T follicular helper cell (primary cell): Measurements from ENCODE around the gene SSC5D.

Experiments
- DNase-seq: peaks from one replicate; pipeline ENCODE4 v3.0.0-alpha.2; 2020; ENCODE audit warnings: low read depth

Gene SSC5D

DNA sequence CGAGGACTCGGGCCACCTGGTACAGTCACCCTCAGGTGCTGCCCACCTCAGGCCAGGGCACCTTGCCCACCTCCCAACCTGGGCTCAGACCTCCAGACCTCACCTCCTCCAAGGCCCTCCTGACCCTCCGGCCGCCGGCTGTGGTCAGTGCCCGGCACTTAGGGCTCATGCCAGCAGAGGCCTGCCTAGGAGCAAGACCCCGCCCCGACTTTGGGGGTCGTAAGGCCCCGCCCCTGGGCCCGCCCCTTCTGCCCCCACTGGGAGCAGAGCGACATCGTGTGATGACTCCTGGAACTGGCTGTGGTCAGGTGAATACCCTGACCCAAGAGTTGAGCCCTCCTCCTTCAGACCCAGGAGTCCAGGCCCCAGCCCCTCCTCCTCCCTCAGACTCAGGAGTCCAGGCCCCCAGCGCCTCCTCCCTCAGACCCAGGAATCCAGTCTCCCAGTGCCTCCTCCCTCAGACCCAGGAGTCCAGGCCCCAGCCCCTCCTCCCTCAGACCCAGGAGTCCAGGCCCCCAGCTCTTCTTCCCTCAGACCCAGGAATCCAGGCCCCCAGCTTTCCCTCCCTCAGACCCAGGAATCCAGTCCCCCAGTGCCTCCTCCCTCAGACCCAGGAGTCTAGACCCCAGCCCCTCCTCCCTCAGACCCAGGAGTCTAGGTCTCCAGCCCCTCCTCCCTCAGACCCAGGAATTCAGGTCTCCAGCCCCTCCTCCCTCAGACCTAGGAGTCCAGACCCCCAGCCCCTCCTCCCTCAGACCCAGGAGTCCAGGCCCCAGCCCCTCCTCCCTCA, 48.9 kb downstream of the SSC5D start, which contains the start of gene SBK2:
Gene SBK2, minus strand, starts transcription at position 183 of the 790 bp plus-strand sequence. CDS start 839 bp downstream, outside the sequence.
- DNase-seq = no peak

DNA sequence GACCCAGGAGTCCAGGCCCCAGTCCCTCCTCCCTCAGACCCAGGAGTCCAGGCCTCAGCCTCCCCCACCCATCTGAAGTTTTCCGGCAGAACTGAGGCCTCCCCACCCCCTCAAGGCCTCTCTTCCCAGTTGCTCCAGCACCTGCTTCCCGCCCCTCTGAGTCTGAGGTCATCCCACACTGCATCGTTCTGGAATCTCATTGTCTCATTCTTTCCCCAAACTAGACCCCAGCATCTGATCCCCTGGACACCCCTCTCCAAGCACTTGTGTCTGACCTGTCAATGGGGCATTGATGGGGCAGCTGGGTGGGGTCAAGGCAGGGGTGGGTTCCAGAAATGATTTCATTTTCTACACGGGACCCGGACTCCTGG, 49.5 kb downstream of the SSC5D start:
- DNase-seq = no peak

DNA sequence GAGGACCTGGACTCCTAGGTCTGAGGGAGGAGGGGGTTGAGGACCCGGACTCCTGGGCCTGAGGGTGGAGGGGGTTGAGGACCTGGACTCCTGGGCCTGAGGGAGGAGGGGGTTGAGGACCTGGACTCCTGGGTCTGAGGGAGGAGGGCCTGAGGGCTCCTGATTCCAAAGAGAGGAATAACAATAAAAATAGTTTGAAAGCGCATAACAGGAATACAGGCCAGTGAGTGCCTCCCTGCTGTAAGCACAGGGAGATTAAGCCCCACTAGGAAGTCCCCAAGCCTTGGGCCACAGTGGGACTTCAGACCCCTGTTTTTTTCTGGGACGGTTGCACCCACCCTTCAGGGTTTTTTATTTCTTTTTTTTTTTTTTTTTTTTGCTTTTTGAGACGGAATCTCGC, 49.9 kb downstream of the SSC5D start:
- no peak for DNase-seq

DNA sequence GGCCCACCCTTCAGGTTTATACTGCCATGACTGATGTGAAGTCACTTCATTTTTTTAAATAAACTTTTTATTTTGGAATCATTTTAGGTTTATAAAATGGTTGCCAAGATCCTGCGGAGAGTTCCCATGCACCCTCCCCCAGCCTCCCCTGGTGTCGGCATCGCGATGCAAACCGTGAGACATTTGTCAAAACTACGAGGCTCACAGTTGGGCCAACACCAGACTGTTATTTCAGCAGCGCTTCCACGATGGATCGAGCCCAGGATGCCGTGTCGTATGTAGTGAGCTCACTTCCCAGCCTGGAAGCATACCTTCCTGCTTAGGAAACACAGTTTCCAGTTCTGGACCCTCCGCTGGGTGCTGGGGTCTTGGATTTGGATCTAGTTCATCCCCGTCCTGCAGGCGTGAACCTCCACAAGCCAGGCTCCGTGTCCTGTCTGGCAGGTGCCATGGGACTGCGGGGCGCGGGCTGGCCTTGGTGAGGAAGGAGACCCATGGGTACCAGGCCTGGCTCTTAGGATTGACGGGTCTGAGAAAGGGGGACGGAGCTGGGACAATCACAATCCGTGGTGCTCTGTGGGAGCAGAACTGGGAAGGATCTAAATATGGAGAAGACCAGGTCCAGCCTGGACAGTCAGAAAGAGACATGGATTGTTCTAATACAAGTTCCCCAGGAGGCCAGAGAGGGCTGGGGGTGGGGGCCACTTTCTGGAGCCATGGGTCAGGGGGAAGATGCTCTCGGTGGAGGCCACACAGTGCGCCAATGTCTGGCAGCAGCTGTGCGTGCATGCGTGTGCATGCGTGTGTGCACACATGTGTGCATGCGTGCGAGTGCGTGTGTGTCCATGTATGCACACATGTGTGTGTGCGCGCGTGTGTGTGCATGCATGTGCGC, 51.1 kb downstream of the SSC5D start:
- no peak for DNase-seq

DNA sequence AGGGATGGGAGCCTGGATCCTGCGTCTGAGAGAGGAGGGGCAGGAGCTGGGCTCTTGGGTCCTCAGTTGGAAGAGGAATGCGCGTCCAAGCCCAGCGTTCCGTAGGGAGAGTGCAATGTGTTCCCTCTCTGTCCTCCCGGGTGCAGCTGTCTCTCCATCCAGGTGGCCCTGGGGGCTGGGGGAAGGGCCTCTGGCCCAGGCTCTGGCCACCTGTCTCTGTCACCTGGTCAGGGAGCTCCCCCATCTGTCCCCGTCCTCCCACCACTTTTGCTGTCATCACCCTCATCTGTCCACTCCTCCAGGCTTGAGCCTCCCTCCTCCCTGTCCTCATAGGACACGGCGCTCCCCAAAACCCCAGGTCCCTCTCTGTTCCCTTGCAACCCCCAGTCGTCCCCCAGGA, 52.4 kb downstream of the SSC5D start:
- no peak for DNase-seq

DNA sequence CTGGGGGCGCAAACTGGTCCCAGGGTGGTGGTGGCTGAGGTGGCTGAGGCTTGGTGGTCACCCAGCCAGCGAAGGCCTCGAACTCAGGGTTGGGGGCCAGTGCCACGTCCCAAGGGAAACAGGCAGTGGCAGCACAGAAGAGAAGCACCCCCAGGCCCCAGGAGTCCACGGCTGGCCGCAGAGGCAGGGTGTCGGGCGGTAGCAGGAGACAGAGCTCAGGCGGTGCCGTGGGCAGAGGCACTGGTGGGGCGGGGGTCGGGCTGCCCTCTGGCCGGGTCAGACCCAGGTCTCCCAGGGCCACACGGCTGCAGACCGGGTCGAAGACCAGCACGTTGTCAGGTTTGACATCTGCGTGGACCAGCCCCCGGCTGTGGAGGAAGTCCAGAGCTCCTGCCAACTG, 52.9 kb downstream of the SSC5D start:
- no peak for DNase-seq

DNA sequence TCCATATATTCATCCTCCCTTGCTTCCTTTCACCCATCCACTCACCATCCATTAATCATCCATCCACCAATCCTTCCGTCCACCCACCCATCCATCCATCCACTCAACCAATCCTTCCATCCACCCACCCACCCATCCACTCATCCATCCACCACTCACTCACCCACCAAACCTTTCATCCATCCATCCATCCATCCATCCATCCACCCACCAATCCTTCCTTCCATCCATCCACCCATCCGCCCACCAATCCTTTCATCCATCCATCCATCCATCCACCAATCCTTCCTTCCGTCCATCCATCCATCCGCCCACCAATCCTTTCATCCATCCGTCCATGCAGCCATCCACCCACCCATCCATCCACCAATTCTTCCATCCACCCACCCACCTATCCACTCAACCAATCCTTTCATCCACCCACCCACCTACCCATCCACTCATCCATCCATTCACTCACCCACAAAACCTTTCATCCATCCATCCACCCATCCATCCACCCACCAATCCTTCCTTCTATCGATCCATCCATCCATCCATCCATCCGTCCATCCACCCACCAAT, 54.1 kb downstream of the SSC5D start:
- no peak for DNase-seq

DNA sequence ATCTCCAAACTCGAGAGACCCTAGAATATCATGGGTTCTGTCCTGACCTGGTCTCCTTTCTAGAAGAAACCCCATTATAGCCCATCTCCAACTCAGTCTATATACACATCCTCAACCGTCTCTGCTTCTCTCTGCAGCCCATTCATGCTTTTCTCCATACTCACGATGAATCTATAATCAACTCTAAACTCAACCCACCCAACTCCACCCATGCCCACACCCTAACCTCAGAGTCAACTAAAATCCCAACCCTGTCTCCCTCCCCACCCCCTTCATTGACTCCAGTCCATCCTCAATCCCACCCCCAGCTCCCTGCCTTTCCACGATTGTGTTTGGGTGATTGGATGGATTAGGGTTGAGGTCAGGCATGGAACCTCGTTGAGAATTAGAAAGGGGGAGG, 55.3 kb downstream of the SSC5D start:
- DNase-seq = no peak

DNA sequence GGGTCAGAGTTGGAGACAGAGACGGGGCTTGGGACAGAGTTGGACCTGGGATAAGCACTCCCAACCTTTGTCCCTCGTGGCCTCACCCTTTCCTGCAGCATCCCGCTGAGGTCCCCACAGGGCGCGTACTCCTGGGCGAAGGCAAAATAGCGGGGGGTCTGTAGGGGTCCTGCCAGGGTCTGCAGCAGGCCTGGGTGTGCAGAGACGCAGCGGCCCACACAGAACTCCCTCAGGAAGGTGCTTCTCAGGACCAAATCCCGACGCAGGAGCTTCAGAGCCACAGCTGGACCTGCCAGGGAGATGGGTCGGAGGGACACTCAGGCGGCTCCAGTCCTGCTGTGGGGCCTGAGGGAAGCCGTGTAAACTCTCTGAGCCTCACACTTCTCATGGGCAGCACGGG, 55.8 kb downstream of the SSC5D start:
- no peak for DNase-seq

DNA sequence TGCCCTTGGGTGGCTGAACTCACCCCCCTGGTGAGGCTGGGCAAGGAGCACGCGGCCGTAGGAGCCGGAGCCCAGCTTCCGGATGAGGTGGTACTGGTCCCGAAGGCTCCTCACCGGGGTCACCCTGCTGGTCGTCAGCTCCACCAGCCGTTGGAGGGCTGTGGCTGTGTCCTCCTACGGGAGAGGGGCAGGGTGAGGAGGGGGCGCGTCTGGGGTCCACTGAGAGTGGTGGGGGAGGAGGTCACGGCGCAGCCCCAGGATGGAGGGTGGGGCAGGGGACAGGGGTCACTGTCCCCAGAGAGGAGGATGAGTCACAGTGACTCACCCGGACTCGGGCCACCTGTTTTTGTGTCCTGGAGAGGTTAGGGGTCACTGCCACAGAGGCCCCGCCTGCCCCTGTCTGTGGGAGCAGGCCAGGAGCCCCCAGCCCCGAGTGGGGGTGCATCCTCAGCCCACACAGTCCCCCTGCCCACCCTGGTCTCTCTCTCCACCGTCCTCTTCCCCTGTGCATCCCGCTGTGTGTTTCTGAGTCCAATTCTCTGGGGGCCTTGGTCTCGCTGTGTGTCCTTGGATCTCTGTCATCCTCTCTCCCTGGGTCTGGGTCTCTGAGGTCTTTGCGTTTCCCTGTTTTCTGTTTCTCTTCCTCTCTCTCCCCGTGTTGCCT, 56.7 kb downstream of the SSC5D start:
- no peak for DNase-seq

DNA sequence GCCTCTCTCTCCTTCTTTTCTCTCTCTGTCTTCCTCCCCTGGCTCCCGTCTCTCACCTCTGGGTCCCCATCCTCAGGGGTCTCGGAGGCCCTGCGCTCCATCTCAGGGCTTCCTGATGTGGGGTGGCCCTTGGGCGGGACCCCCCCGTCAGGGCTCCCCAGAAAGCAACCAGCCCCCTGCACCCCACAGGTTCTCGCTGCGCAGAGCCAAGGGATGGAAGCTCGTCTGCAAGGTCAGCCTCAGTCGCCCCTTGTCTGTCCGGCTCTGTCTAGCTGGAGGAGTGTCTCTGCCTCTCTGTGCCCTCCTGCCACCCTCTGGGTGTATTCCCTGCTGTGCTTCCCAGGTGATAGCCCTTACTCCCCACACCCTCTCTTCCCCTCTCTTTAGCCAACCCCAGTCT, 57.2 kb downstream of the SSC5D start, which contains the start of gene SBK3:
Gene SBK3, minus strand, starts transcription at position 101 of the 400 bp plus-strand sequence. Its CDS starts 0 bp downstream, at position 101.
- DNase-seq = no peak

DNA sequence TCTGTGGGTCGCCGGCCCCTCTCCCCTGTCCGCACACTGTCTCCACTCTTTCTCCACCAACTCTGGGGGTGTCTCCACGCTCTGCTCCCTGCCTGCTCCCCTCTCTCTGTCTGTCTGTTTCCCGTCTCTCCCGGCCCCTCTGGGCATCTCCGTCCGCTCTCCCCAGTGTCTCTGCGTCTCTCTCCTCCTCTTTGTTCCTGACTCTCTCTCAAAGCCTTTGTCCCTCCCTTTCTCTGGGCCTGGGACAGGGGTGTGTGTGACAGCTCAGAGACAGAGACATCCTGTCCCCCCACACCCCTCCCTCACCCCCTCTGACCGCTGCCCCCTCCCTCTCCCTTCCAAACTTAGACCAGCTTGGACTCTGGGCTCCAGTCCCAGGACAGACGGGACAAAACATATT, 57.8 kb downstream of the SSC5D start:
- no peak for DNase-seq

DNA sequence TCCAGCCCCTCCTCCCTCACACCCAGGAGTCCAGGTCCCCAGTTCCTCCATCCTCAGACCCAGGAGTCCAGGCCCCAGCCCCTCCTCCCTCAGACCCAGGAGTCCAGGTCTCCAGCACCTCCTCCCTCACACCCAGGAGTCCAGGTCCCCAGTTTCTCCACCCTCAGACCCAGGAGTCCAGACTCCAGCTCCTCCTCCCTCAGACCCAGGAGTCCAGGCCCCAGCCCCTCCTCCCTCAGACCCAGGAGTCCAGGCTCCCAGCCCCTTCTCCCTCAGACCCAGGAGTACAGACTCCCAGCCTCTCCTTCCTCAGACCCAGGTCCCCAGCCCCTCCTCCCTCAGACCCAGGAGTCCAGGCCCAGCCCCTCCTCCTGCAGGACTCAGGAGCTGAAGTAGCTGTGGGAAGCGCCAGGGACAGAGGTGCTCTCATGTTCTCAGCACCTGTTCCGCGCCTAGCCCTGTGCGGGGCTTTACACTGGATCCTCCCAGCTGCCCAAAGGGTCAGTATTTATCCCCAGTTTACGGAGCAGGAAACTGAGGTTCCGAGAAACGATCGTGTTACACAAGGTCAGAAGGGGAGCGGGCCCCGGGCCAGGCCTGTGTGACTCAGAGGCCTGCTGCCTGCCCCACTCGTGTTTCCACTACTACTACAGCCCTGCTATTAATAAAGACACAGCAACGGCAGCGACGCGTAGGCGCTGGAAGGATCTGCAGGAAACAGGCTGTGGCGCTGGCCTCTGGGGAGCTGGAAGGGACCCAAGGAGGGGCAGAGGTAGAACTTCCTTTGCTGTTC, 58.8 kb downstream of the SSC5D start:
- DNase-seq = no peak

DNA sequence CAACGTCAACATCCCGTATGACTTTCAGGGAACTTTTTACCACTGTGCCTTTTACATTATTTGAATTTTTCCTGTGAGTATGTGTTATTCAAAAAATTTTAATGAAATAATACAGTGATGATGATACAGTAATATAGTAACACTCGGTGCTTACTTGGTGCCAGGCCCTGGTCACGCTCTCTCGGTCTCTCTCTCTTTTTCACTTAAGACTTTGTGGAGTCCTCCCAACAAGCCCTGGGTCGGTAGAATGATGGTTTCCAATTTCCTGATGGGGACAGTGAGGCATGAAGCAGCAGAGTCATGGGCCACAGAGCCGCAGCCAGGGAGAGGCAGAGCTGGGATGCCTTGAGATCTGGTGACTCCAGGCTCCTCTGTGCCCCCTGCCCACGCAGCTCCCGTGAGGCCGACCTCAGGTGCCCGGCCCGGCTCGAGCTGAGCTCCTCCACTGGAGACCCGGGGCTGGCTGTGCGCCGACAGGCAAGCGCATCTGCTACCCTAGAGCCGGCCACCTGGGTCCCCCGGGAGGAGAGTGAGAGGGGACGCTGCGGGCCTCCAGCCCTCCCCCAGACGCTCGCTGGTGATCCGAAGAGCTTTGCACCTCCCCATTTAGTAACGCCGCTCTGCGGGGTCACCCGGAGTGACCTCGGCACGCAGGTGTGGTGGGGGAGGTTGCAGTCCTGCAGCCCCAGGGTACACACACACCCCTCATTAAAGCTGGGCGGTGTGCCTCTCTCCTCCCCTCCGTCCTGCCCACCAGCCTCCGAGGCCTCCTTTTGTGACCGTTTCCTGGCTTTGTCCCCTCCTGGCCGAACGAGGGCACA, 61.5 kb downstream of the SSC5D start:
- DNase-seq = no peak

DNA sequence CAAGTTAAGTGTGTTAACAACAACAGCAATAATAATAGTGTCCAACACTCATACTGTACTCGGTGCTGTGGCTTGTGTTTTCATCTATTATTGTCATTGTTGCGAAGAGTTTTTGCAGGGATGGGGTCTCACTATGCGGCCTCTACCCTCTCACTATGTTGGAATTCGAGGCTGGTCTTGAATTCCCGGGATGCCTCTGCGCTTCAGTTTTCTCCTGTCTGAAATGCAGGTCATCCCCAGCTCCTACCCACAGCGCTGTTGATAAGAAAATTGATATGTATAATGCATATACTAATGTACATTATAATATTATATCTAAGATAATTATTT, 62.0 kb downstream of the SSC5D start:
- no peak for DNase-seq

DNA sequence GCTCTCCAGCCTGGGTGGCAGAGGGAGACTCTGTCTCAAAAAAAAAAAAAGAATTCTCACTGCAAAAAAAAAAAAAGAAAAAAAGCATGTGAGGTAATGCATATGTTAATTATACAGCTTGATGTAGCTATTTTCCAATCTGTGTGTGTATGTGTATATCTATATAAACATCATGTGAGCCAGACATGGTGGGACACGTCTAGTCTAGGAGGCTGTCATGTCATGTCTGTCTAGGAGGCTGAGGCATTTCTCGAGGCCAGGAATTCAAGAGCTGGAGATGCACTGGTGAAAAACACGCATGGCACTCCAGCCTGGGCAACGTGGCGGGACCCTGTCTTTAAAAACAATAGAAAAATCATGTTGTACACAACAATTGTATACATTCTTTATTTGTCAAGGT, 64.0 kb downstream of the SSC5D start:
- no peak for DNase-seq

DNA sequence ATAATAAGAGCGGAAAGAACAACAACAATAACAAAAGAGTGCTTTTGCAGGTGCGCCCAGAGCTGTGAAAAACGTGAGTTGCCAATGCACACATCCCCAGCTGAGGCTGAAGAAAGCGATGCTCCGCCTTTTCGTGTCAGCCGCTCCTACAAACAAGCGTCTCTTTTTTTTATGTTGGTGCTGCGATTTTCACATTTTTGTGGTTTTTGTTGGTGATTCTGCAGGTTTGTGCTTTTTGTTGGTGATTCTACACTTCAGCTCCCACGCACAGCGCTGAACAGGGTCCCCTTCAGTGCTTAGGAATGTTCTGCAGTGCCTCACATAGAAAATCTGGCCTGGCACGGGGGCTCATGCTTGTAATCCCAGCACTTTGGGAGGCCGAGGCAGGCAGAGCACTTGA, 64.4 kb downstream of the SSC5D start:
- DNase-seq = no peak

DNA sequence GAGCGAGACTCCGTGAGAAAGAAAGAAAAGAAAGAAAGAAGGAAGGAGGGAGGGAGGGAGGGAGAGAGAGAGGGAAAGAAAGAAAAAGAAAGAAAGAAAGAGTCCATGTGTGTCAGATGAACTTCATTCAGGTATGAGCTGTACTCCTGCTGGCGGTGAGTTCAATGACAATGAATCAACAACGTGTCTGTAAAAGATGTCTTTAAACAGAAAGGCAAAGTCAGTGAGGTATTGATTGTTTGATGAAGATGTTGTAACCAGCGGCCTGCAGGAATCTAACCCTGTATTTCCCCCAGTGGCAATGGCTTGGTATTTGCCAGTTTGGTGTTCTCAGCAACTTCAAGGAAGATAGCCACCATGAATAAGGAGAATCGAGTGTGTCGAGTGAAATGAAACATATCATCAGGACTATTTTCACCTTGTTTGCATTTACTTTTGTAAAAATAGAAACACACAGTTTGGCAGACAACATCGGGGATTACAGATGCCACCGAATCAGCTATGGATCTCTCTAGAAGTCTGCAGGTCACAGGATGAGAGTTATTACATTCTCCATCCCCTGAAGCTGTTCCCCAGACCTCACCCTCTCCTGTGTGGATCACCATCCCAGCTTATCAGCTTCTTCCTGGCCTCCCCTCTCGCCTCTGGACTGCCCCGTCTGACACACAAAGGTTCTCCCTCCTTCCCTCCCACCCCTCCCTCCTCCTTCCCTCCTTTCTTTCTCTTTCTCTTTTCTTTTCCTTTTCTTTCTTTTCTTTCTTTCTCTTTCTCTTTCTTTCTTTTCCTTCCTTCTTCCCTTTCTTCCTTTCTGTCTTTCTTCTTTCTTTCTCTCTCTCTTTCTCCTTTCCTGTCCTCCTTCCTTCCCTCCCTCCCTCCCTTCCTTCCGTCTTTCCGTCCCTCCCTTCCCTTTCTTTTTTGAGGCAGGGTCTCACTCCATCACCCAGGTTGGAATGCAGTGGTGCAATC, 65.3 kb downstream of the SSC5D start:
- DNase-seq = no peak

DNA sequence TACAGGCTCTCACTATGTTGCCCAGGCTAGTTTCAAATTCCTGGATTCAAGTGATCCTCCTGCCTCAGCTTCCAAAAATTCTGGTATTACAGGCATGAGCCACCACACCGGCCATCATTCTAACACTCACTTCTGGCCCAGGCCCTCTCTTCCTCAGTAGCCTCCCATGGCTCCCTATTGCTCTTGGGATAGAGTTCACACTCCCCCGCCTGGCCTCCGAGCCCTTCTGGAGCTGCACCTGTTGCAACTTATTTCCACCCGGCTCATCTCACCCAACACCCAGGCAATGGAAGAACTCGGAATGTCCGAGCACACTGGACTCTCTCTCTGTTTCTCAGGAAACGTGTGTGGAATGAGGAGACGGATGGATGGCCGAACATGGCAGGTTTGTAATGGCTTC, 66.1 kb downstream of the SSC5D start:
- DNase-seq = no peak
